ENCODE results near the gene PDS5A.
"Not testable (repeated sequence)": the region's sequence is repeated elsewhere in the genome, so short reads cannot be mapped to it uniquely, and the experiment has no call there.

Gene PDS5A

DNA sequence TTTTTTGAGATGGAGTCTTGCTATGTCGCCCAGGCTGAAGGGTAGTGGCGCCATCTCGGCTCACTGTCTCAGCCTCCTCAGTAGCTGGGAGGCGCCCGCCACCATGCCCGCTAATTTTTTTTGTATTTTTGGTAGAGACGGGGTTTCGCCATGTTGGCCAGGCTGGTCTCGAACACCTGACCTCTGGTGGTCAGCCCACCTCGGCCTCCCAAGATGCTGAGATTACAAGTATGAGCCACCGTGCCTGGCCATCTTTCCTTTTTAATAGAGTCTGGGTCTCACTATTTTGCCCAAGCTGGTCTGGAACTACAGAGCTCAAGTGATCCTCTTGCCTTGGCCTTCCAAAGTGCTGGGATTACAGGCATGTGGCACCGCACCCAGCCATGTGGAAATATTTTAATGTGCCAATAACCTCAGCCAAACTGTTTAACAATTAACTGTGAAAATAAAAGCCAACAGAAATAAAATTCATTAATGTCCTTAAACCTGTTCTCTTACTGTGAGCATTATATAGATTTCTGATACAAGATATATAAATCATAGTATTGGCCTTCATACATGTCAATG, 16.3 kb downstream of the PDS5A start:
- no peak for DNase-seq (ENCODE audit: low read depth)

GRCh38 chr4:39950861-39951481, 26.7 kb downstream of the PDS5A start:
- no peak for DNase-seq (ENCODE audit: low read depth)

- DNase-seq (ENCODE audit: low read depth) = no peak
These were observed 29.7 kb downstream of the PDS5A start for GRCh38 chr4:39947963-39948362.

- DNase-seq (ENCODE audit: low read depth) = no peak
These were observed 30.3 kb downstream of the PDS5A start for GRCh38 chr4:39947417-39947816.

DNA sequence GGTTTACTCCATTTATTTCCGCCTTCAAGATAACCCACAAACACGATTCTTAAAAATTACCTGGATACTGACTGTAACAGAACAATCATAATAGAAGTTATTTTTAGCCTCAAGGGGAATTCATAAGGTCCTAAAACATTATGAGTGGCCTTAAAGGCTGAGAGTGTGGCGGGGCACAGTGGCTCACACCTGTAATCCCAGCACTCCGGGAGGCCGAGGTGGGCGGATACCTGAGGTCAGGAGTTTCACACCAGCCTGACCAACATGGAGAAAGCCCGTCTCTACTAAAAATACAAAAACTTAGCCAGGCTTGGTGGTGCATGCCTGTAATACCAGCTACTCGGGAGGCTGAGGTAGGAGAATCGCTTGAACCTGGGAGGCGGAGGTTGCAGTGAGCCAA, 33.5 kb downstream of the PDS5A start:
- not testable (repeated sequence) for DNase-seq (ENCODE audit: low read depth)

DNA sequence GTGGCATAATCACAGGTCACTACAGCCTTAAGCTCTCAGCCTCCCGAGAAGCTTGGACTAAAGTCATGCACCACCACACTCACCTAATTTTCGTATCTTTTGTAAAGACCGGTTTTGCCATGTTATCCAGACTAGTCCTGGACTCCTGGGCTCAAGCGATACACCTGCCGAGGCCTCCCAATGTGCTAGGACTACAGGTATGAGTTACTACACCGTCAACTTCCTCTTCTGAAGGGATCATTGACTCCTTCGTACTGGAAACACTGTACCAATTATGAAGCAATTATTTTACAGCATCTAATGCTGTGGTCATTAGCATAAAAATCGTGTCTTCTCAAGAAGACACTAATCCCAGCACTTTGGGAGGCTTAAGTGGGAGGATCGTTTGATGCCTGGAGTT, 35.2 kb downstream of the PDS5A start:
- DNase-seq (ENCODE audit: low read depth) = no peak

DNA sequence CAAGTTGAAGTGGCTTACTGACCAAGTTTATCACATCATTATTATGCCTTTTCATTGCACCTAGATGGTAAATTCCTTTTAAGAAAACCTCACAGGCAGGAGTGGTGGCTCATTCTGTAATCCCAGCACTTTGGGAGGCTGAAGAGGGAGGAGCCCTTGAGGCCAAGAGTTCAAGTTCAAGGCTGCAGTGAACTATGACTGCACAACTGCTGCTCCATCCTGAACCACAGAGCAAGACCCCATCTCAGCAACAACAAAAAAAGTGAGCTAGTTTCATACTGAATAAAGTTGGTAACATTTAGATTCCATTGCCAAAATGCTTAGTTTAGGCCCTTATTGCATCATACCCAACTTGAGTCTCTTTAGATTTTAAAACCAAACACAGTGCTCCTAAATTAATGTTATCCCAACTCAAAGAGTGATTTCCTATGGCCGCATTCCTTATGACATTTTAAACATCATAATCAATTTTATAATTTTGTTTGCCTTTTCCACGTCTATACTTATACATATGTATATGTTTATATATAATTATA, 36.0 kb downstream of the PDS5A start:
- no peak for DNase-seq (ENCODE audit: low read depth)

DNA sequence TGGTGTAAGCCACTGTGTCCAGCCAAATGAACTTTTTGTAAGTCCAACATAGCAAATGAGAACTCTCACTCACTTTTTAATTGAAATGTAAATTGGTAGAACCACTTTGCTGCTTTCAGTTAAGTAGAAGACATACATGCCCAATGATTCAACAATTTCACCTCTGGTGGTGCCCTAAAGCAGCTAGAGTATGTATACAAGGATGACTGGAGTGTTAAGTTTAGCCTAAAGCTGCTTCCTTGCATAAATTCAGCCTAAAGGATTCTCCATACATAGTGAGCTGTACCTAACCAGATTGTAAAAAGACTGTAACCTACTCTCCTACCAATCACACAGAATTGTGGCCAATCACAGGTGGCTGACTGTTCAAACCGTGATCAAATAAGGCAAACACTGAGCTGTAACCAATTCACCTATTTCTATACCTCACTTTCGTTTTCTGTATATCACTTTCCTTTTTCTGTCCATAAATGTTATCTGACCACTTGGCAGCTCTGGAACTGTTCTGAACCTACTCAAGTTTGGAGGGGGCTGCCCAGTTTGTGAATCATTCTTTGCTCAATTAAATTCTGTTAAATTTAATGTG, 39.9 kb downstream of the PDS5A start:
- no peak for DNase-seq (ENCODE audit: low read depth)

DNA sequence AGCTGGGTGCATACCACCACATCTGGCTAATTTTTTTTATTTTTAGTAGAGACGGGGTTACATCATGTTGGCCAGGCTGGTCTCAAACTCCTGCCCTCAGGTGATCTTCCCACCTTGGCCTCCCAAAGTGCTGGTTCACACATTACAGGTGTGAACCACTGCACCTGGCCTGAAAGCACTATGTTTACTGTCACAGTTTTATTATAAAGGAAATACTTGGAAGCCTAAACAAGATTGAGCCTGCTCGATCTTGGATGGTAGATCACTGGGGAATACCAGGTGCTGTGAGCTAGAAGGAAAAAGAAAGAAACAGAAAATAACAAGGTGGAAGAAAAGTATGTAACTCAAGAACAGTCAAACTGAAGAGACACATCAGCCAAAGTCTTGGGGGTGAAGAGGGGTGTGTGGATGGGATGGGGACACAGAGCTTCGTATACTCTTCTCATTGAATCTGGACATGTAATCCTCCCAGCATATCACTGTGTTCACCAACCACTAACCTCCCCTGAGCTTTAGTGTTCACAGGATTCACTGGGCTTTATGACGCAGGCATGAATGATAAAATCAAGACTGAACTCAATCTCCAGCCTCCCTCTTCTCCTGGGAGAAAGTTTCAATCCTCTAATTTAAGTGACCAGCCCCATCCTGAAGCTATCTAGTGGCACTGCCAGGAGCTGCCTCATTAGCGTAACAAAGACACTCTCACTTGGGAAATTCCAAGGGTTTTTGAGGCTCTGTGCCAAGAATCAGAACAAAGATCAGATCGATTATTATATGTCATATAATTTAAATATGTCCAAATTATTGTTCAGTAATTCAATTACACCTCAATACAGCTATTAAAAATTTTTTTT, 40.9 kb downstream of the PDS5A start:
- no peak for DNase-seq (ENCODE audit: low read depth)

DNA sequence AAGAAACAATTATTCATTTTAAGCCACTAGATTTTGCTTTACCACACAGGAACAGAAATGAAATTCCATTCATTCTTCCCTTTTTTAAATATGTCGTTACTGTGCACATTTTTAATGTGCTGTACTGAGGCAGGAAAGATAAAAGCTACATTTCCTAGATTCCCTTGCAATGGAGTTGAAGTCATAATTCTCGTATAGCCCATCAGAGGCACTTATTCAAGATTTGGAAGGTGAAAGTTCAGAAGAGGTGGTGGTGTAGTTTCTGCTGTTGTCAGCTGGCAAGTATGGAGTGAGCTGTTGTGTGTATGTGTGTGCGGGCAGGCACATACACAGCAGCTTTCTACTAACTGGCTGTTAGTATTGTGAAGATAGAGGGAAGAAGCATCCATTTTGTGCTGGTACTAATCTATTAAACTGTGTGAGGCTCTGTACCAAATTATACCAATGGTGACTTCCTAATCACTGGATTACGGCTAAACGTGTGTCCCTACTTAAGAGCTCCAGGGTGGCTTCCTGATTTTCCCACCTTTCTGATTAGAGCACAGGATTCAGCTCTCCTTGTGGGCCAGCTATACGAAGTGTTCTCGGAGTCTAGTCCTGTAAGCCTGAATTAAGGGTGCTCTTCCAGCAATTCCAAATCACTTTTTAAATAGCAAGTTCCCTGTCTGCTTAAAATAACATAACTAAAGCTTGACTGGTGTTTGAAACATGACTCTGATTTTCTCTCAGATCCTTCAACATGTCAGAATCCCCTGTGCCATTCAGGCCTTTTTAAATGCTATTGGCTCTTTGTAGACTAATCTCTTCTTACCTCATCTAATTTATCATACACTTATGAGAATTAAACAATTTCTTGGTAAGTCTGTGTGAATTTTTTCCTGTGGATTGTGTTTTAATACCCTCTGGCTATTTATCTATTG, 43.8 kb downstream of the PDS5A start:
- DNase-seq (ENCODE audit: low read depth) = no peak

GRCh38 chr4:39932776-39933402, 44.8 kb downstream of the PDS5A start:
- no peak for DNase-seq (ENCODE audit: low read depth)

DNA sequence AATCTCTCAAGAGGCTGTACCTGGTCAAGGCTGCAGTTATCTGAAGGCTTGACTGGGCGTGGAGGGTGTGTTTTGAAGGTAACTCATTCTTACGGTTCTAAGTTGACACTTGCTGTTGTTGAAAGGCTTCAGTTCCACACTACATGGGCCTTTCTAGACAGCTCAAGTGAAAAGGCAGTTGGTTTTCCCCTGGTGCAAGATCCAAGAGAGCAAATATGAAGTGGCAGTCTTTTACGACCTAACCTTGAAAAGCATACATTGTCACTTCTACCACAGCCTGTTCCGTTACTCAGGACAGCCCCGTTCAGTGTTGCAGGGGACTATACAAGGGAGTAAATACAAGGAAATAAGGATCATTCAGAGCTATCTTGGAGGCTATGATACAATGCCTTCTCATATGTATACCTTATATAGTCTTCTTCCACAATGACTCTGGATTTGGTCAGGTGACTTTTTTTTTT, 46.2 kb downstream of the PDS5A start:
- DNase-seq (ENCODE audit: low read depth) = no peak

- no peak for DNase-seq (ENCODE audit: low read depth)
These were observed 49.2 kb downstream of the PDS5A start for GRCh38 chr4:39928538-39928937.

- no peak for DNase-seq (ENCODE audit: low read depth)
These were observed 53.7 kb downstream of the PDS5A start for GRCh38 chr4:39924014-39924413.

DNA sequence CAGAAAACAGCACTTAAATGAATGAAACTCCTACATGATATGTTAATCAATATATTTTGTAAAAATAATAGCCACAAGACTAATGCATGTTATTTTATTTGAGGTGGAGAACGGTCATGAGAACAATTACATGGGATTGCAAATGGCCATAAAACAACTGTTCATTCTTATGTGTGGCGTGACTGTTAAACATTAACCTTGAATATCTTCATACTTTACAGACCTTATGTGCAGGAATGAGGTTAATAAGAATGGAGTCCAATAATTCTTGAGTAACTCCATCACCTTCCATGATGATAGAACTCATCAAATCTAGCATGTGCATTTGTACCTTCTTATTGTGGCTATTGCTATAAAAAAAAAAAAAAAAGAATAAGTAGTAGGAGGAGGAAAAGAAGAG, 55.3 kb downstream of the PDS5A start:
- no peak for DNase-seq (ENCODE audit: low read depth)

DNA sequence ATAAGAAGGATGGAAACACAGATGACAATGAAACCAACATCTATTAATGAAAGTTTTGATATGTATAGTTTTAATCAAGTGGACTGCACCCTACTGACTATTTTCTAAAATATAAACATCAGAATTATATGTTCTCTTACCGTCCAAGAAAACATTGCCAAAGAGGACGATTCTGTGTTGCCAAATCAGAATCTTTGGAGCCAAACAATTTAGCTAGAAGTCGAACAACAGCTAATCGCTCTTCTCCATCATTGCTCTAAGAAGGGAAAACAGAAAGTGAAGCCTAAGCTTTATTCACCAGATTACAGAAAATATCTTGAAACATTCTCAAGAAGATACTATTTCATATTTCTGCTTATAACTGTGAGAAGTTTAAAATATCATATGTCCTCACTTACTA, 64.2 kb downstream of the PDS5A start:
- no peak for DNase-seq (ENCODE audit: low read depth)

- DNase-seq (ENCODE audit: low read depth) = no peak
These were observed 67.6 kb downstream of the PDS5A start for GRCh38 chr4:39910064-39910463.

DNA sequence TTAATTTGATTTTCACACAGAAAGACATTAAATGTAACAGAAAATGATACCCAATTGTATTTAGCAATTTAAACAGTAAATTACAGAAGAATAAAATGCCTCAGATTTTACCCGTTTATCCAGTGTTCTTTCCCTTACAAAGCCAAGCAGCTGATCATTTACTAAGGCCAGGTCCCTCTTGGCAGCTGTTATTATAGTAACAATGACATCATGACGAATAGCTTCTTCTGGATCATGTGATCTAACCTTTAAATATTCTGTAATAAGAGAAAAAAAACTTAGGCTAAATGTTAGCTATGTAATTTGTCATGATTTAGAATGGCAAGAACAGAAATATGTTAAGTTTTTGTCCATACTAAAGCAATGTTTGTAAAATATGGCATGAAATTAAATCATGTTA, 69.4 kb downstream of the PDS5A start:
- no peak for DNase-seq (ENCODE audit: low read depth)

GRCh38 chr4:39905656-39906055, 72.1 kb downstream of the PDS5A start:
- no peak for DNase-seq (ENCODE audit: low read depth)

- not testable (repeated sequence) for DNase-seq (ENCODE audit: low read depth)
These were observed 72.7 kb downstream of the PDS5A start for GRCh38 chr4:39905019-39905418.

- DNase-seq (ENCODE audit: low read depth) = no peak
These were observed 76.7 kb downstream of the PDS5A start for GRCh38 chr4:39900966-39901365.

Measured in T follicular helper cell (primary cell).